ENCODE measurements around the gene ERLEC1.

GRCh38 chr2:53865962-53866361, 79.1 kb downstream of the ERLEC1 start:
- no peak for TF ChIP-seq CTCF (IDR thresholded peaks at IDR 0.05)
- TF ChIP-seq POLR2A (IDR thresholded peaks at IDR 0.05), result no peak
- no peak for TF ChIP-seq POLR2AphosphoS5 (IDR thresholded peaks at IDR 0.05)

Measured in prostate gland (tissue), 2 donors.